ENCODE measurements around the gene ABHD12B. TPM values are rescaled to one million over a fixed set of nuclear protein-coding genes. Genes with fewer than 3 reads are reported as not detected.

Gene ABHD12B
- total RNA-seq, 1 experiment from 2014 or later: 51.0 TPM

DNA sequence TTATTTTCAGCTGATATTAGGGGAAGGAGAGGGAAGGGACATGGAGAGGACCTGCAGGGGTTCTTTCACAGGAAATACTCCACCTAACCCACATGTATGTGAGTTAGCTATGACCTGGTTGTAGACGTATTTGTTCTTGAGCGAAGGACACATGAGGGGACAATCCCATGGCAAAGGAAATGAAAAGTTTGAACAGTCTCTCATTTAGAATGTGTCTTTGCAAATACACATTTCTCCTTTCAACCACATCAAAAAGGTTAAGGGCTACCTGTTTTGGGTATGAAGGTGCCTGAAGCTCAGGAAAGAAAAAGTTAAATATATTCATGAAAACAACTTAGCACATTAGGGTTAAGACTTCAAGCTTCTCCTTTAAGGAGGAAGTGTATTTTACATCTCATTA is 65.0 kb downstream of the ABHD12B start:
- Histone ChIP-seq H2AK5ac (ENCODE audit: insufficient read length, low read length) (no peak overlapping the region), H3K4me2 (ENCODE audit: insufficient read depth, insufficient read length, low read length) (no peak overlapping the region), H2BK20ac (ENCODE audit: low read depth, low read length, poor library complexity, severe bottlenecking) (no peak overlapping the region), H2BK120ac (ENCODE audit: low read depth, low read length, poor library complexity, severe bottlenecking) (no peak overlapping the region), H3T11ph (ENCODE audit: low read length) (no peak overlapping the region), H3K27ac (ENCODE audit: insufficient read length, low read depth, low read length) (no peak overlapping the region), H3K14ac (ENCODE audit: insufficient read depth, low read length) (no peak overlapping the region), H3K23me2 (ENCODE audit: insufficient read length, low read depth, low read length, poor library complexity, severe bottlenecking) (no peaks in the 10 kb centered on the region), H3K9ac (ENCODE audit: extremely low read depth, insufficient read length, low read length) (no peak overlapping the region), H4K8ac (replicated peaks; ENCODE audit: insufficient read length, low read depth, low read length) (no peak overlapping the region), H3K27me3 (ENCODE audit: insufficient read depth, low read length) (no peaks in the 10 kb centered on the region), H4K20me1 (ENCODE audit: control insufficient read depth, insufficient read depth, insufficient read length) (no peaks in the 10 kb centered on the region), H3K18ac (ENCODE audit: insufficient read length, low read depth, low read length) (no peak overlapping the region), H2BK5ac (ENCODE audit: insufficient read length, low read length) (no peak overlapping the region), H2AFZ (ENCODE audit: low read length) (no peak overlapping the region), H2BK15ac (ENCODE audit: low read depth, low read length) (no peak overlapping the region), H3K4ac (ENCODE audit: low read depth, low read length) (no peak overlapping the region), H3K23ac (ENCODE audit: insufficient read length, low read depth, low read length) (no peak overlapping the region), H3K79me1 (ENCODE audit: insufficient read depth, low read depth, low read length, poor library complexity, severe bottlenecking) (no peaks in the 10 kb centered on the region), H4K5ac (ENCODE audit: insufficient read length, low read depth, low read length) (no peak overlapping the region), H2BK12ac (ENCODE audit: insufficient read length, low read depth, low read length) (no peak overlapping the region), H3K4me1 (ENCODE audit: insufficient read depth, low read length) (no peaks in the 10 kb centered on the region), H3K56ac (ENCODE audit: insufficient read length, low read depth, low read length) (no peak overlapping the region), H4K91ac (ENCODE audit: insufficient read length, low read depth, low read length) (no peak overlapping the region), H3K9me3 (ENCODE audit: control insufficient read depth, low read depth, low read length) (no peaks in the 10 kb centered on the region), H3K79me2 (ENCODE audit: insufficient read depth, low read length) (no peaks in the 10 kb centered on the region)
- Mint-ChIP-seq H3K9me3 (no peaks in the 10 kb centered on the region), H3K27me3 (ENCODE audit: low read depth) (no peaks in the 10 kb centered on the region), H3K27ac (no peak overlapping the region), H3K4me1 (no peaks in the 10 kb centered on the region), H3K4me3 (no peak overlapping the region), H3K36me3 (ENCODE audit: insufficient read depth in 1 of 3, low read depth in 3 of 3) (peaks cover 4 to 22% (median 4%) of the 10 kb centered on the region in 3 experiments; a peak in 6 of 7 replicates)
- TF ChIP-seq, protein P1, sequence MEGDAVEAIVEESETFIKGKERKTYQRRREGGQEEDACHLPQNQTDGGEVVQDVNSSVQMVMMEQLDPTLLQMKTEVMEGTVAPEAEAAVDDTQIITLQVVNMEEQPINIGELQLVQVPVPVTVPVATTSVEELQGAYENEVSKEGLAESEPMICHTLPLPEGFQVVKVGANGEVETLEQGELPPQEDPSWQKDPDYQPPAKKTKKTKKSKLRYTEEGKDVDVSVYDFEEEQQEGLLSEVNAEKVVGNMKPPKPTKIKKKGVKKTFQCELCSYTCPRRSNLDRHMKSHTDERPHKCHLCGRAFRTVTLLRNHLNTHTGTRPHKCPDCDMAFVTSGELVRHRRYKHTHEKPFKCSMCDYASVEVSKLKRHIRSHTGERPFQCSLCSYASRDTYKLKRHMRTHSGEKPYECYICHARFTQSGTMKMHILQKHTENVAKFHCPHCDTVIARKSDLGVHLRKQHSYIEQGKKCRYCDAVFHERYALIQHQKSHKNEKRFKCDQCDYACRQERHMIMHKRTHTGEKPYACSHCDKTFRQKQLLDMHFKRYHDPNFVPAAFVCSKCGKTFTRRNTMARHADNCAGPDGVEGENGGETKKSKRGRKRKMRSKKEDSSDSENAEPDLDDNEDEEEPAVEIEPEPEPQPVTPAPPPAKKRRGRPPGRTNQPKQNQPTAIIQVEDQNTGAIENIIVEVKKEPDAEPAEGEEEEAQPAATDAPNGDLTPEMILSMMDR (conservative IDR thresholded peaks at IDR 0.05): no peak
- no peak for DNase-seq
- no CpG with 5 or more reads among the region's 2 CpGs for WGBS (ENCODE audit: extremely low coverage, insufficient read length, low lambda C conversion rate)

Data from H9 (cell line).